Activated naive CD8-positive, alpha-beta T cell (primary cell): ENCODE measurements around the gene SMG6.

Experiments
- H3K27ac Mint-ChIP-seq: one replicate; pipeline ENCODE4 v1.8.0; 2021; ENCODE audit warnings: mixed read lengths
- H3K27me3 Mint-ChIP-seq: one replicate; pipeline ENCODE4 v1.8.0; 2021; ENCODE audit warnings: mixed read lengths
- H3K36me3 Mint-ChIP-seq: one replicate; pipeline ENCODE4 v1.8.0; 2021; ENCODE audit warnings: mixed read lengths
- H3K4me1 Mint-ChIP-seq: one replicate; pipeline ENCODE4 v1.8.0; 2021; ENCODE audit warnings: low read depth, mixed read lengths
- H3K4me3 Mint-ChIP-seq: one replicate; pipeline ENCODE4 v1.8.0; 2021; ENCODE audit warnings: mild to moderate bottlenecking, mixed read lengths
- H3K9me3 Mint-ChIP-seq: one replicate; pipeline ENCODE4 v1.8.0; 2021; ENCODE audit warnings: low read depth, mixed read lengths

Gene SMG6

DNA sequence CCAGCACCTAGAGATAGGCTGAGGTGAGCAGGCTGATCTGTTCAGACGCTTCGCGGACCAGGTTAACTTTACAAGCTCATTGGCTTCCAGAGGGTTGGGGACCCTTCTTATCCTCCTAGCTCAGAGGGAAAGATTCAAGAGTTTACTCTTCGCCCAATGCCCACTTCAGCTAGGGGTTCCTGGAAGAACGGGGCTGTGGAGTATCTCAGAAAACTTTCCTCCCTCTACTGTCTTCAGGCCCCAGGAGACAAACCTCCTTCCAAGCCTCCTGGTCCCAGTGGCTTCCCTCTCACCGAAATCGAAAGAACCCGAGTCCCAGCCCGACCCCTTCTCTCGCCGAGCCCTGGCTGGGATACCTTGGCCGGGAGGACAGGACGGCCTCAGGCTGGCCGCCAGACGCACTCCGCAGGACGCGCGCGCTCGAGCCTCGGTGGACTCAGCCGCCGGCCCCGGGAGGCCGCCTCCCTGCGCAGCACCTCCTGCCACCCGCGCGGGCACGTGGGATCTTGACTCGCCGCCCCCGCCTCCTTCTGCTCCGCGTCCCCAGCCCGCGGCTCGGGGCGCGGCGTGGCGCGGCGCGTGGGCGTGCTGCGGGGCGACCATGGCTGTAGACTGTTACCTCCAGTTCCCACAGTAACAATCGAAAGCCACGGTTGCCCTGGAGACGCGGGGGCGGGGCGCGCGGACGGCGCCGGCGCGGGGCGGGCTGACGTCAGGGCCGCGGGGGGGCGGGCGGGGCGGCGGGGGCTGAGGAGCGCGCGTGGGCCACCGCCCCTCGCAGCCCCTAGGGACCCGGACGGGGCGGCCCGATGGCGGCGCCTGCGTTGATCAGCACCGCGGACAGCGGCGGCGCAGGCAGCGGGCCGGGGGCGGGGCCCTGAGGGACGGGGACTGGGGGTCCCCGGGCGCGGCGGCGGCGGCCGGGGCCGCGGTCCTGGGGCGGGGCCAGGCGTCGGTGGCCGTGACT lies 254.0 kb downstream of the SMG6 start:
- no peaks in the 10 kb centered on the region for H3K36me3 Mint-ChIP-seq
- peaks cover 26% of the 10 kb centered on the region for H3K4me1 Mint-ChIP-seq
- peak overlapping the region; percentile 28 for H3K27ac Mint-ChIP-seq
- no peaks in the 10 kb centered on the region for H3K27me3 Mint-ChIP-seq
- peak overlapping the region; percentile 82 for H3K4me3 Mint-ChIP-seq
- H3K9me3 Mint-ChIP-seq: no peaks in the 10 kb centered on the region

DNA sequence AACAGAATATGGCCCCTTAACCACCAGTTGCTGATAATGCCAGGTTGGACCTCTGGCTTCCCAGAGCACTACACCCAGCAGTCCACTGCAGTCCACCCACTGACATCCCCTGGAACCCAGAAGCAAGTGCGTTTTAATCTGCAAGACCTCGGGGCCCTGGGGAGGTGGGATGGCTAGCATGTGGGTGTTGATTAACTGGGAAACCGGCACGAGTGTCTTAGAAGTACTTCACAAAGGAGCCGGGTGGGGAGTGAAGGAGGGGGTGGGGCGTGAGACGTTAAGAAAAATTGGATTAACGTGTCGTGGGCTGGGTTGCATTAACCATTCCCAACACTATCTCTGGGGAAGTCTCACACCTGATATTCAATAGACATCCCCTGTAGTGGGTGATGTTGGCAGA lies 254.8 kb downstream of the SMG6 start:
- Mint-ChIP-seq H3K36me3 (no peaks in the 10 kb centered on the region), H3K27ac (no peak overlapping the region), H3K4me1 (peaks cover 25% of the 10 kb centered on the region)

DNA sequence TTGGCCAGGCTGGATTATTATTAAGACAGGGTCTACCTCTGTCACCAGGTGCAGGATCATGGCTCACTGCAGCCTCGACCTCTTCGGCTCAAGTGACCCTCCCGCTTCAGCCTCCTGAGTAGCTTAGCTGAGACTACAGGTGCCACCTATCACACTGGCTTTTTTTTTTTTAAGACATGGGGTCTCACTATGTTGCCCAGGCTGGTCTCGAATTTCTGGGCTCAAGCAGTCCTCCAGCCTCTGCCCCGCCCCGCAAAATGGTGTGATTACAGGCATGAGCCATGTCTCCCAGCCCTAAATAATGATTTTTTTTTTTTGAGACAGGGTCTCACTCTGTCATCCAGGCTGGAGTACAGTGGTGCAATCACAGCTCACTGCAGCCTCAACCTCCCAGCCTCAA lies 256.0 kb downstream of the SMG6 start:
- peaks cover 29% of the 10 kb centered on the region for H3K4me1 Mint-ChIP-seq
- H3K27ac Mint-ChIP-seq: no peak overlapping the region
- no peaks in the 10 kb centered on the region for H3K9me3 Mint-ChIP-seq
- no peak overlapping the region for H3K4me3 Mint-ChIP-seq
- H3K36me3 Mint-ChIP-seq: no peaks in the 10 kb centered on the region
- no peaks in the 10 kb centered on the region for H3K27me3 Mint-ChIP-seq

More for the DNA sequence above, 254.8 kb downstream of the SMG6 start:
- Mint-ChIP-seq H3K9me3 (no peaks in the 10 kb centered on the region), H3K27me3 (no peaks in the 10 kb centered on the region), H3K4me3 (peak overlapping the region; percentile 82)

DNA sequence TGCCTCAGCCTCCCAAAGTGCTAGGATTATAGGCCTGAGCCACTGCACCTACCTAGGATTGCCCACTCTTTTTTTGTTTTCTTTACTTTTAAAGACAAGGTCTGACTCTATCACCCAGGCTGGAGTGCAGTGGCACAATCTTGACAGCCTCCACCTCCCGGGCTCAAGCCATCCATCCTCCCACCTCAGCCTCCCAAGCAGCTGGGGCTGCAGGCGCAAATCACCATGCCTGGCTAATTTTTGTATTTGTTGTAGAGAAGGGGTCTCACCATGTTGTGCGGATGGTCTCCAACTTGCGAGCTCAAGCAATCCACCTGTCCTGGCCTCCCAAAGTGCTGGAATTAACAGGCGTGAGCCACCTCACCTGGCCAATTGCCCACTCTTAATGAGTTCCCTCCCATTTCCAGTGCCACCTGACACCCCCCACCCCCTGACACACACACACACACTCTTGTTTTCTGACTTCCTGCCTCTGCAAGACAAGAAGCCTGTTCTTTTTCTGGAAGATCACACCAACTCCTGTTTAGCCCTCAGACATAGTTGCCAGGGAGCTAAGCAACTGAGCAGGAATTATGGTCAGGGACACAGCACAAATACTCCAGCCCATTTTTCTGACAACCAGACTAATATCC lies 259.2 kb downstream of the SMG6 start:
- H3K4me1 Mint-ChIP-seq: peaks cover 33% of the 10 kb centered on the region
- H3K27ac Mint-ChIP-seq: peak overlapping the region; percentile 41
- no peaks in the 10 kb centered on the region for H3K36me3 Mint-ChIP-seq
- no peaks in the 10 kb centered on the region for H3K9me3 Mint-ChIP-seq
- no peaks in the 10 kb centered on the region for H3K27me3 Mint-ChIP-seq
- H3K4me3 Mint-ChIP-seq: peak overlapping the region; percentile 38

DNA sequence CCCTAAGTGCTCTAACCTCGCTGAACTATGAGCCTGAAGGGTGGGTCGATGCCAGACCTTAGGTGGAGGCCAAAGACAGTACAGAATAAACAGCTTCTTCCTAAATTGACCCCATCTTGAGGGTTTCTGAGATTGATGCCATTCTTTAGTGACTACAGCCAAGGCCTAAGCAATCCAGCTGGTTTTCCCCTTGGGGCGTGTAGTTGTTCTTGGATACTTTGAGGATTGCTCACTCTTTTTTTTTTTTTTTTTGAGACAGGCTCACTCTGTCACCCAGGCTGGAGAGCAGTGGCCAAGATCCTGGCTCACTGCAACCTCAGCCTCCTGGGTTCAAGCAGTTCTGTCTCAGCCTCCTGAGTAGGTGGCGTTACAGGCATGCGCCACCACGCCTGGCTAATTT lies 259.8 kb downstream of the SMG6 start:
- H3K27me3 Mint-ChIP-seq: no peaks in the 10 kb centered on the region
- H3K4me1 Mint-ChIP-seq: peaks cover 27% of the 10 kb centered on the region
- no peak overlapping the region for H3K27ac Mint-ChIP-seq
- no peaks in the 10 kb centered on the region for H3K36me3 Mint-ChIP-seq
- peak overlapping the region; percentile 95 for H3K4me3 Mint-ChIP-seq
- H3K9me3 Mint-ChIP-seq: no peaks in the 10 kb centered on the region

DNA sequence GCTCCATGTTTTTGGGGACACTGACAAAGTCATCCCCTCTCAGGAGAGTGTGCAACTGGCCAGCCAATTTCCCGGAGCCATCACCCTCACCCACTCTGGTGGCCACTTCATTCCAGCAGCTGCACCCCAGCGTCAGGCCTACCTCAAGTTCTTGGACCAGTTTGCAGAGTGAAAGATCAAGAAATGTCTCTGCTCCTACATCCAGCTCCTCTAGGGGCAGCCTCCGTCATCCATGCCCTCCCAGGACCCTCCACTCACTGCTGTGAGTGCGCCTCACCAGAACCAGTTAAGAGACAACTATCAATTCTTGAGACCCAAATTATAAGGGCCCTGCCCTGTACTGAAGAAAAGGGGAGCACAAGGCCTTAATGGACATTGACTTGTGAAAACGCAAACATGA lies 260.7 kb downstream of the SMG6 start:
- H3K36me3 Mint-ChIP-seq: no peaks in the 10 kb centered on the region

DNA sequence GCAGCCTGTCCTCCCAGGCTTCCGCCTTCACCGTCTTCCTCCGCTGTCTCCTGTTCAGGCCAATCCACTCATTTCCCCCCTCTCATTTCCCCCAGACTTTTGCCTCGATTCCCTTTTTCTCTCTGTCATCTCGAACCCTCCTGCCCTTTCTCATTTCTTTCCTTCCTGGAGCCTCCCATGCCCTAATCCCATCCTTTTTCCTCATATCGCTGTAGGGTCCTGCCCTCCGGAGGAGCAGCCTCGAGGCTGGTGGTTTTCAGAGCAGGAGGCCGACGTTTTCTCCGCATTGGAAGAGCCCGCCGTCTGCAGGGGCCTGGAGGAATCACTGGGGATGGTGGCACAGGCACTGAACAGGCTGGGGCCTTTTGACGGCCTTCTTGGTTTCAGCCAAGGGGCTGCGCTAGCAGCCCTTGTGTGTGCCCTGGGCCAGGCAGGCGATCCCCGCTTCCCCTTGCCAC lies 261.2 kb downstream of the SMG6 start:
- peak overlapping the region; percentile 95 for H3K4me3 Mint-ChIP-seq
- no peaks in the 10 kb centered on the region for H3K9me3 Mint-ChIP-seq
- H3K27me3 Mint-ChIP-seq: no peaks in the 10 kb centered on the region
- H3K4me1 Mint-ChIP-seq: peaks cover 23% of the 10 kb centered on the region
- H3K36me3 Mint-ChIP-seq: peaks cover 2% of the 10 kb centered on the region
- peak overlapping the region; percentile 94 for H3K27ac Mint-ChIP-seq

More for the DNA sequence above, 260.7 kb downstream of the SMG6 start:
- Mint-ChIP-seq H3K9me3 (no peaks in the 10 kb centered on the region), H3K4me1 (peaks cover 23% of the 10 kb centered on the region), H3K4me3 (peak overlapping the region; percentile 95), H3K27me3 (no peaks in the 10 kb centered on the region), H3K27ac (peak overlapping the region; percentile 94)

DNA sequence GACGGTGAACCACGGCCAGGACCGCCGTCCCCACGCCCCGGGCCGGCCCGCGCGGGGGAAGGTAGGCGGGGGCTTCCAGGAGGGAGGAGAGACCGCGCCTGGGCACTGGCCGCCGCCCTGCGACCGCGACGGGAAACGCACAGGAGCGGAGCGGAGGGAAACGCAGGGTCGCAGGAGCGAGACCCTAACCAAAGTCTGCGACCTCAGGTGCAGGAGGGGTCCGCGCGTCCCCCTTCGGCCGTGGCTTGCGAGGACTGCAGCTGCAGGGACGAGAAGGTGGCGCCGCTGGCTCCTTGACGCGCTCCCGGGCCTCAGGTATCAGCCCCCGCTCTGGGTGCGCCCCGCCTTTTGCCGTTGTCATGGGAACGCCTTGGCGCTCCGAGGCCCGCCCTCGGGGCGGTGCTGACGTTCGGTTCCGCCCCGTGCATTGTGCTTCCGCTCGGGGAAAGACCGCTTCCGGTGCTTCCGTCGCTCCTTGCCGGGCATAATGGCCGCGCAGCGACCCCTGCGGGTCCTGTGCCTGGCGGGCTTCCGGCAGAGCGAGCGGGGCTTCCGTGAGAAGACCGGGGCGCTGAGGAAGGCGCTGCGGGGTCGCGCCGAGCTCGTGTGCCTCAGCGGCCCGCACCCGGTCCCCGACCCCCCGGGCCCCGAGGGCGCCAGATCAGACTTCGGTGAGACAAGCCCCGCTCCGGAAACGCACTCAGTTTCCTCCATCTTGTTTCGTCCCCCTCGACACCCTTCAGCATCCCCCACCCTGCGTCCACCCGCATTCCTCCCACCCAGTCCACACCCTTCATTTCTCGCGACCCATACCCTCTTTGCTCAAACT lies 261.8 kb downstream of the SMG6 start, which contains the start of gene OVCA2:
Gene OVCA2 (plus strand): TSS at position 462 of the 829 bp plus-strand sequence. CDS start 26 bp downstream, at position 488.
- Mint-ChIP-seq H3K27me3 (no peaks in the 10 kb centered on the region), H3K4me1 (peaks cover 23% of the 10 kb centered on the region), H3K36me3 (peaks cover 2% of the 10 kb centered on the region)

DNA sequence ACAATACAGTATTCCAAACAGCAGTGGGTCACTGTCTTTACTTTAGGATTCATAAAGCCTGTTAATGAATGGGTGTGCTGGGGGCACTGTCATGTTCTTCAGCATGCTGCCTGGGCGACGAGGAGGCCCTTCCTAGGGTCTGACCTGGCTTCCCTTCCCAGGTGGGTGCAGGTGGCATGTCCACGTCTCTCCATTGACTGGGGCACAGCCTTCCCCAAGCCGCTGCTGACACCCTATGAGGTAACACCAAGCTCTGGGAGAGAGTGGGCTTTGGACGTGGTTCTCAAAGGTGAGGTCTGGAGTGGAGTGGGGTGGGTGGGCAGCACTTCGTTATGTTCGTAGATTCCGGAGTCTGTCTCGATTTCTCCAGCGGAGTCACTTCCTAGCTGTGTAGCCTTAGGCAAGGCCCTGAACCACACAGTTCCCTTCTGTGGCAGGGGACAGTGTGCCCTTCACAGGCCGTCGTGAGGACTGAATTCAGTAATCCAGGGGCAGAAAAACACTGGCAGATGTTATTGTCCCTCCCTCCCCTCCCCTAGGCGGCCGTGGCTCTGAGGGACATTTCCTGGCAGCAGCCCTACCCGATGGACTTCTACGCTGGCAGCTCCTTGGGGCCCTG lies 262.5 kb downstream of the SMG6 start:
- no peaks in the 10 kb centered on the region for H3K27me3 Mint-ChIP-seq
- H3K36me3 Mint-ChIP-seq: peaks cover 2% of the 10 kb centered on the region
- H3K27ac Mint-ChIP-seq: peak overlapping the region; percentile 10
- H3K9me3 Mint-ChIP-seq: no peaks in the 10 kb centered on the region
- peak overlapping the region; percentile 63 for H3K4me3 Mint-ChIP-seq
- peaks cover 23% of the 10 kb centered on the region for H3K4me1 Mint-ChIP-seq

More for the DNA sequence above, 261.8 kb downstream of the SMG6 start, which contains the start of gene OVCA2:
- H3K27ac Mint-ChIP-seq: peak within 1 kb of the TSS; percentile 94
- H3K4me3 Mint-ChIP-seq: peak within 1 kb of the TSS; percentile 95
- no peaks in the 10 kb centered on the region for H3K9me3 Mint-ChIP-seq

DNA sequence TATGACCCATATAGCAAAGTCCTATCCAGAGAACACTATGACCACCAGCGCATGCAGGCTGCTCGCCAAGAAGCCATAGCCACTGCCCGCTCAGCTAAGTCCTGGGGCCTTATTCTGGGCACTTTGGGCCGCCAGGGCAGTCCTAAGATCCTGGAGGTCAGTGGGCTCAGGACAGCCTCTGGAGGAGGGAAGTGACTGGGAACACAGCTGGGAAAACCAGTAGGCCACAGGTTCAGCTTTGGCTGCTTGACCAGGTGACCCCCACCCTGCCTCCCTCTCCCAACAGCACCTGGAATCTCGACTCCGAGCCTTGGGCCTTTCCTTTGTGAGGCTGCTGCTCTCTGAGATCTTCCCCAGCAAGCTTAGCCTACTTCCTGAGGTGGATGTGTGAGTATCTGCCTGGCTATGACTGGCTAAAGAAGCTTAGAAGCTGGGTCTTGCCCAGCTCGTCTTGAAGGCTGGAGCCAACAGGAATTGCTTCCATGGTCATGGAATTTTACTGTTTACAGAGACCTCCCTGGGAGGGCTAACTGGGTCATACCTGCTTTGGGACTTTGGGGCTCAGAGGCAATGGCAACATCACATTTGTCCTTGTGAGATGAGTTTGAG lies 263.3 kb downstream of the SMG6 start:
- H3K9me3 Mint-ChIP-seq: no peaks in the 10 kb centered on the region
- H3K27ac Mint-ChIP-seq: no peak overlapping the region
- no peaks in the 10 kb centered on the region for H3K27me3 Mint-ChIP-seq
- peaks cover 2% of the 10 kb centered on the region for H3K36me3 Mint-ChIP-seq
- peak overlapping the region; percentile 63 for H3K4me3 Mint-ChIP-seq
- H3K4me1 Mint-ChIP-seq: peaks cover 23% of the 10 kb centered on the region

DNA sequence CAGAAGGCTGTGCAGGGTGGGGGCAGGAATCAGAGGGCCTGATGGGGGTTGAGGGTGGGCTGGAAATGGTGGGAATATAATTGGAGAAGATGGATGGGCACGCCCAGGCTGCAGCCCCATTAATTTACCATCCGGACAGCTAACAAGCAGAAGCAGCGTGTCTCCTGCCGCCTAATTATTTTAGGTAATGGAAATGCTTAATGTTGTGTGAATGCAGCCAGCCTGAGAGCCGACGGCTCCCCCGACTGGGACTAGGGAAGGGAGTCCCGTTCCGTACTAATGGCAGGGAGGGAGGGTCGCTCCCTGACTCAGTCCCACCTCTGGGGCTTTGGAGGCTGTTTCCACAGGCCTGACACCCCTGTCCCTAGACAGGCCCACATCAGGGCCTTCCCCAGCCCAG lies 266.4 kb downstream of the SMG6 start:
- no peak overlapping the region for H3K27ac Mint-ChIP-seq
- H3K27me3 Mint-ChIP-seq: no peaks in the 10 kb centered on the region
- peaks cover 17% of the 10 kb centered on the region for H3K4me1 Mint-ChIP-seq
- peaks cover 4% of the 10 kb centered on the region for H3K36me3 Mint-ChIP-seq
- no peaks in the 10 kb centered on the region for H3K9me3 Mint-ChIP-seq
- H3K4me3 Mint-ChIP-seq: no peak overlapping the region

DNA sequence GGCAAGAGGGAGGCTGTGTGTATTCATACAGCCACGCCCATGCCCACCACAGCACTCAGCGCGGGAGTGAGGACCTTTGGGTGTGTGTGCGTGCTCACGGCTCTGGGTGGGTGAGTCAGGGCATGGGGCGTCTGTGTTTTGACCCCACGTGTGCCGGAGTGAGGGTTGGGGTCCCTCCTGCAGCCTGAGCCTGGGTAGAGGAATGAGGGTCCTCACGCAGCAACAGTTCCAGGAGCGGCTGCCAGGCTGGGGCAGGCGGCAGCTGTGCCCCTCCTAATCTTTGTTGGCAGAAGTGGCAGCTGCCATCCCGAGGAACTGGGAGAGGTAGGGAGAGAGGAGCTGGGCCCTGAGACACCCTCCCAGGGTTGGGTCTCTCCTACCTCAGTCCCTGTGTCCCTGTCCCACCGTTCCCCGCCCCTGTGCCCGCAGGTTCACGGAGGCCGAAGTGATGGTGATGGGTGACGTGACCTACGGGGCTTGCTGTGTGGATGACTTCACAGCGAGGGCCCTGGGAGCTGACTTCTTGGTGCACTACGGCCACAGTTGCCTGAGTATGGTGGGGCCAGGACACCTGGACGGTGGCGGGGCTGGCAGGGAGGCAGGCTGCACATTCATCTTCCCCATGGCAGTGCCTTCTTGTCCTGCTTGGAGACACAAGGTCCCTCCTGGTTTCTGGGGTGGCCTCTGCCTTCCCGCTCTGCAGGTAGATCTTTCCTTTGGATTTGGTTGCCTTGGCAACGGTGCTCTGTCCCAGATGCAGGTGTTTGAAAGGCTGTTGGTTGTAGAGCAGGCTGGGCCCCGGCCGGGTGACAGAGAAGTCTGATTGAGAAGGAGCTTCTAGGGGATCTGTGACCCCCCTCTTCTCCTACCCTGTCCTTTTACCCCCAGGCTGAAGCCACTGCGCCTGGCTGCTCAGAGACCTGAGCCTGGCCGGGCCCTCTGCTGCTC lies 267.8 kb downstream of the SMG6 start:
- Mint-ChIP-seq H3K4me3 (no peak overlapping the region), H3K27ac (no peak overlapping the region), H3K36me3 (peaks cover 4% of the 10 kb centered on the region), H3K4me1 (peaks cover 19% of the 10 kb centered on the region), H3K9me3 (no peaks in the 10 kb centered on the region), H3K27me3 (no peaks in the 10 kb centered on the region)
